GM12878 (cell line): Measurements from ENCODE around the gene LPCAT4. TPM values are rescaled to one million over a fixed set of nuclear protein-coding genes. Genes with fewer than 3 reads are reported as not detected.

Source experiments
- BHLHE40 ChIP-seq, 2 experiments: fragments of 450-650 bp in 1 of 2; IDR thresholded peaks; 2 replicates each; pipeline ENCODE4 v1.6.1; 2011 to 2017; ENCODE audit warnings: low read depth in 2 of 2, borderline replicate concordance in 1 of 2, improper control_type of control experiment in 1 of 2, low read length in 1 of 2, mild to moderate bottlenecking in 1 of 2
- CBX5 ChIP-seq: sonication (generic); IDR thresholded peaks from 2 replicates; pipeline ENCODE4 v1.6.1; 2016; ENCODE audit warnings: low read depth, moderate library complexity, mild to moderate bottlenecking, inconsistent platforms
- CEBPB ChIP-seq, 2 experiments: fragments of 150-350 bp in 1 of 2; IDR thresholded peaks; 2 replicates each; pipeline ENCODE4 v1.6.1; 2012 to 2014; ENCODE audit warnings: low read depth in 2 of 2, low read length in 2 of 2, borderline replicate concordance in 1 of 2, inconsistent platforms in 1 of 2
- E4F1 ChIP-seq: fragments of 450-650 bp; IDR thresholded peaks from 2 replicates; pipeline ENCODE4 v1.6.1; 2018; ENCODE audit warnings: borderline replicate concordance, mild to moderate bottlenecking; ENCODE audit not compliant: partially characterized antibody
- EED ChIP-seq: sonication (generic); IDR thresholded peaks from 2 replicates; pipeline ENCODE4 v1.6.1; 2016; ENCODE audit warnings: antibody characterized with exemption, low read depth
- NR2C1 ChIP-seq: fragments of 450-650 bp; IDR thresholded peaks from 2 replicates; pipeline ENCODE4 v1.6.1; 2017; ENCODE audit warnings: antibody characterized with exemption, mild to moderate bottlenecking, moderate library complexity
- PAX5 ChIP-seq: IDR thresholded peaks from 2 replicates; pipeline ENCODE4 v1.6.1; 2011; ENCODE audit warnings: low read depth, low read length, borderline replicate concordance
- PAX8 ChIP-seq: fragments of 450-650 bp; IDR thresholded peaks from 2 replicates; pipeline ENCODE4 v1.6.1; 2017; ENCODE audit warnings: mild to moderate bottlenecking, moderate library complexity
- PML ChIP-seq: IDR thresholded peaks from 2 replicates; pipeline ENCODE4 v1.6.1; 2012; ENCODE audit warnings: low read length, inconsistent platforms
- PRDM15 ChIP-seq: fragments of 450-650 bp; formaldehyde crosslinking; IDR thresholded peaks from 2 replicates; pipeline ENCODE4 v1.4.0; 2020; ENCODE audit warnings: mild to moderate bottlenecking, moderate library complexity
- RELA ChIP-seq: fragments of 450-650 bp; IDR thresholded peaks from 2 replicates; pipeline ENCODE4 v1.8.0; 2014; ENCODE audit warnings: borderline replicate concordance; ENCODE audit not compliant: partially characterized antibody
- RELB ChIP-seq: fragments of 450-650 bp; IDR thresholded peaks from 2 replicates; pipeline ENCODE4 v1.6.1; 2017; ENCODE audit warnings: low read depth, mild to moderate bottlenecking, moderate library complexity
- SIN3A ChIP-seq: IDR thresholded peaks from 2 replicates; pipeline ENCODE4 v1.6.1; 2012; ENCODE audit warnings: low read depth, low read length, improper control_type of control experiment
- TAF1 ChIP-seq: IDR thresholded peaks from 2 replicates; pipeline ENCODE4 v1.6.1; 2011; ENCODE audit warnings: mild to moderate bottlenecking, low read depth, low read length, borderline replicate concordance
- TARDBP ChIP-seq: IDR thresholded peaks from 2 replicates; pipeline ENCODE4 v1.6.1; 2016; ENCODE audit warnings: borderline replicate concordance
- TCF7 ChIP-seq: IDR thresholded peaks from 2 replicates; pipeline ENCODE4 v1.6.1; 2014; ENCODE audit warnings: antibody characterized with exemption, borderline replicate concordance
- ZBTB4 ChIP-seq: fragments of 450-650 bp; formaldehyde crosslinking; IDR thresholded peaks from 2 replicates; pipeline ENCODE4 v1.4.0; 2022; ENCODE audit warnings: mild to moderate bottlenecking, moderate library complexity
- polyA plus RNA-seq, 11 experiments: library from polyadenylated mRNA; depleted of rRNA in 4 of 11; unstranded in 6 of 11; stranded (reverse) in 5 of 11; fragments of >200 nt; fragmentation: Nextera tagmentation in 4 of 11; fragmentation: Illumina TruSeq in 1 of 11; extraction: Ambion mirVana in 4 of 11; extraction: Trizol in 1 of 11; gene quantifications; 1 replicate in 1 of 11; 2 replicates in 10 of 11; pipeline versions ENCODE4 v1.2.1 to v1.2.3, GENCODE V29; 2011 to 2016; ENCODE audit warnings: inconsistent platforms in 2 of 11, missing spikeins in 2 of 11, low read depth in 1 of 11
- total RNA-seq, 4 experiments: library from RNA; depleted of rRNA in 3 of 4; stranded (reverse); fragments of >200 nt in 3 of 4; fragmentation: Illumina TruSeq in 1 of 4; extraction: Trizol in 1 of 4; gene quantifications; 2 replicates each; pipeline versions ENCODE4 v1.2.1 to v1.2.3, GENCODE V29; 2013 to 2021

LPCAT4 gene
- total and polyA plus RNA-seq, 10 of the 15 experiments (the other 5 are each of a cell fraction or from before 2014, with no cell fraction given): 14.4 to 57.2 (median 33.0) TPM

GRCh38 chr15:34367101-34368081 lies at the start of gene LPCAT4 (continued):
- TF ChIP-seq TAF1: peak; percentile 85; the same call in 1 of the 2 replicates
- TF ChIP-seq E4F1: no peak
- TF ChIP-seq BHLHE40 (IDR thresholded peaks at IDR 0.05; ENCODE audit: borderline replicate concordance in 1 of 2, low read depth in 2 of 2, low read length in 1 of 2): peak in 1 of 2 experiments; percentile 53; a peak in 2 of 4 replicates
- TF ChIP-seq ZBTB4 (CRISPR knock-in tag): no peak
- no peak; the same call in 1 of the 2 replicates for TF ChIP-seq CBX5
- no peak for TF ChIP-seq TARDBP
- peak; percentile 51; the same call in 1 of the 2 replicates for TF ChIP-seq EED
- TF ChIP-seq PRDM15 (CRISPR knock-in tag): no peak
- peak; percentile 10 for TF ChIP-seq RELA
- TF ChIP-seq TCF7: no peak
- TF ChIP-seq SIN3A: peak; percentile 68; the same call in 1 of the 2 replicates
- peak; percentile 4; the same call in 1 of the 2 replicates for TF ChIP-seq PAX5
- TF ChIP-seq NR2C1: 0 out of 2 replicates have a peak, but pooled peaks have one; percentile 4
- TF ChIP-seq PML: peak; percentile 73; the same call in 1 of the 2 replicates
- TF ChIP-seq RELB: peak; percentile 55; the same call in 1 of the 2 replicates
- TF ChIP-seq CEBPB (IDR thresholded peaks at IDR 0.05; ENCODE audit: borderline replicate concordance in 1 of 2, low read depth in 2 of 2, low read length in 2 of 2): no peak
- TF ChIP-seq PAX8: no peak
